ENCODE results near the gene CCDC93. TPM values are rescaled to one million over a fixed set of nuclear protein-coding genes. Genes with fewer than 3 reads are reported as not detected.

Gene CCDC93
- total RNA-seq, 1 donor from 2014 or later: 37.0 TPM

DNA sequence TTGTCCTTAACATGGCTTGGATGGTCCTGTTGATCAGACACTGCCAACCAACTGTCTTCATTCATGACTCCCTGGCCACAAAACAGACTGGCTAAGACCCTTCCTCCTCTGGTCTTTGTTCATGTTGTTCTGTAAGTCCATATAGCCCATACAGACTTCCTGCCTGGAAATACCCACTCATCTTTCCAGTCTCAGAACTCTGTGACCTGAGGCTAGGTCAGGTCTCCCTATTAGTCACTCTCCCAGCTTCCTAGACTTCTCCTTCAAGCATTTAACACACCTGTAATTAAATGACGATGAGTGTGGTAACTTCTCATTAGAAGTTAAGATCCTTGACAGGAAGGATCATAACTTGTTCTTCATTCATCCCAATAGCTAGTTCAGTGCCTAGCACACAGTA, 56.3 kb downstream of the CCDC93 start:
- no peak for DNase-seq (ENCODE audit: low spot score)
- H3K4me3 Mint-ChIP-seq (ENCODE audit: low read depth): no peak overlapping the region
- no peaks in the 10 kb centered on the region for H3K4me1 Mint-ChIP-seq (ENCODE audit: low read depth)
- no peaks in the 10 kb centered on the region for H3K9me3 Mint-ChIP-seq
- H3K27me3 Mint-ChIP-seq (ENCODE audit: low read depth): no peaks in the 10 kb centered on the region
- H3K27ac Mint-ChIP-seq: no peak overlapping the region
- intact Hi-C loops (cut with micrococcal nuclease): loop anchor here (5.0 kb wide), 1 partner anchor 45 kb away; no protein-coding TSS in a partner anchor
- peaks cover 69% of the 10 kb centered on the region for H3K36me3 Mint-ChIP-seq (ENCODE audit: low read depth)

DNA sequence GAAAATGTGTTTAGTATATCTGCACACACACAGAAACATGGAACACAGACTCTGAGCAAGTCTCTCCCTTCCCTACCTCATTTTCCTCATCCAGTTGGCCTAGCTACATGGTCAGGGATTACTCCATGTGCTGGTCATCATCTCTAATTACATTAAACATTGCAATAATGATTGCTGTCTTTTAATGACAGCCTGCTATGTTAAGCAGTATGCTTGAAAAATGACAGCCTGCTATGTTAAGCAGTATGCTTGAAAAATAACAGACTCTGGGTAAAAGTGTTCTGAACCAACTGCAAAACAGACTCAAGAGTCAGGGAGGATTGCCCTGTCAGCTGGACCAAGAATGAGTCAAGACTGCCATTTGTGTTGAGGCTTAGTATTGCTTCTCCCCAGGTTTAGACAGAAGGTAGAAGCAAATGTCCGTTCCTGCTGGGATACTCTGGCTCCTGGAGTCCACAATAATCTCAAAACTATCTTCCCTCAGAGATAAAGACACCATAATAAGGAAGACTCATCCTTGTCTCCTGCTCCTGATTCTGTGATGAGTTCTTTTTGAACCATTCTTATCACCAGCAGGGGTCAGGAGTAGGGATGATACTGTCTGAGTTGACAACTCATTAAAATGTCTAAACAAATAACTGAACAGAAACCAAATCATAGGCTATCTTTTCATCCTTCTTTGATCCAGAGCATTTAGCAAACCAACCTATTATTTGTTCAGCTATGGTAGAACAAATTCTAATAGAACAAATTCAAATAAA, 57.7 kb downstream of the CCDC93 start:
- peaks cover 78% of the 10 kb centered on the region for H3K36me3 Mint-ChIP-seq (ENCODE audit: low read depth)
- intact Hi-C loops (cut with micrococcal nuclease): loop anchor here (5.0 kb wide), 1 partner anchor 46 kb away; no protein-coding TSS in a partner anchor
- no peaks in the 10 kb centered on the region for H3K4me1 Mint-ChIP-seq (ENCODE audit: low read depth)
- no peaks in the 10 kb centered on the region for H3K9me3 Mint-ChIP-seq
- no peak overlapping the region for H3K27ac Mint-ChIP-seq
- H3K4me3 Mint-ChIP-seq (ENCODE audit: low read depth): no peak overlapping the region
- H3K27me3 Mint-ChIP-seq (ENCODE audit: low read depth): no peaks in the 10 kb centered on the region
- DNase-seq (ENCODE audit: low spot score): no peak

DNA sequence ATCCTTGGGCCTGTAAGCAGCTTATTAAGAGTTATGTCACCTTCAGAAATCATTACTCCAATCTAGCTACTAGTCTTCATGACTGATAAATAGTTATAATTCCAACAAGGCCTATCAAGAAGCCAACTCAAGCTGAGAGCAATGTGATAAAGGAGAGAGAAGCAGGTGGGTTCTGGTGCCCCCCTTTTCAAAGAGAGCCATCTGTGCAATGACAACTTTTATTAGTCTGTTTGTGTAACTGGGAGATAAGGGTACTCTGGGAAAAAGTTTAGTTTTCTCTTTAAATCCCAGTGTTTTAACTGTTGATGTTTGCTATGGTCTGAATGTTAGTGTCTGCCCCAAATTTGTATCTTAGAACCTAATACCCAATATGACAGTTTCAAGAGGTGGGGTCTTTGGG, 60.6 kb downstream of the CCDC93 start:
- Mint-ChIP-seq H3K27ac (no peak overlapping the region), H3K4me1 (ENCODE audit: low read depth) (no peaks in the 10 kb centered on the region), H3K36me3 (ENCODE audit: low read depth) (peaks cover 68% of the 10 kb centered on the region), H3K27me3 (ENCODE audit: low read depth) (no peaks in the 10 kb centered on the region), H3K9me3 (no peaks in the 10 kb centered on the region), H3K4me3 (ENCODE audit: low read depth) (no peak overlapping the region)
- DNase-seq (ENCODE audit: low spot score): no peak
- intact Hi-C loops (cut with micrococcal nuclease): no loop called here

DNA sequence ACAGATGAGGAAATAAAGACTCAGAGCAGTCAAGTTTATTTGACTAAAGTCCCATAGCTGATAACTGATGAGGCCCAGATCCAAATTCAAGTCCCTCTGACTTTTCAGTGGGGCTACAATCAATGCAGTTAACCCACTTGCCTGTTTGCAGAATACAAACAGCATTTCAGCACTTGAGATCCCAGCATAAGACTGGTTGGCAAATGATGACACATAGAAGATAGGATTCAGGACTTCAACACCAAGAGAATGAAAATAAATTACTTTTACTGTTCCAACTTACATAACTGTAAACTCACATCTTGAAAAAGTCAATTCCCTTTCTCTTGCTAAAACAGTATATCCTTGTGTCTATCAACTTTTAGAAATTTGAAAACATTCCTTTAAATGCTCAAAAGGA, 61.2 kb downstream of the CCDC93 start:
- DNase-seq (ENCODE audit: low spot score): no peak
- H3K9me3 Mint-ChIP-seq: no peaks in the 10 kb centered on the region
- H3K27me3 Mint-ChIP-seq (ENCODE audit: low read depth): no peaks in the 10 kb centered on the region
- H3K27ac Mint-ChIP-seq: peak overlapping the region; percentile 8
- no peak overlapping the region for H3K4me3 Mint-ChIP-seq (ENCODE audit: low read depth)
- intact Hi-C loops (cut with micrococcal nuclease): no loop called here
- no peaks in the 10 kb centered on the region for H3K4me1 Mint-ChIP-seq (ENCODE audit: low read depth)
- peaks cover 67% of the 10 kb centered on the region for H3K36me3 Mint-ChIP-seq (ENCODE audit: low read depth)

DNA sequence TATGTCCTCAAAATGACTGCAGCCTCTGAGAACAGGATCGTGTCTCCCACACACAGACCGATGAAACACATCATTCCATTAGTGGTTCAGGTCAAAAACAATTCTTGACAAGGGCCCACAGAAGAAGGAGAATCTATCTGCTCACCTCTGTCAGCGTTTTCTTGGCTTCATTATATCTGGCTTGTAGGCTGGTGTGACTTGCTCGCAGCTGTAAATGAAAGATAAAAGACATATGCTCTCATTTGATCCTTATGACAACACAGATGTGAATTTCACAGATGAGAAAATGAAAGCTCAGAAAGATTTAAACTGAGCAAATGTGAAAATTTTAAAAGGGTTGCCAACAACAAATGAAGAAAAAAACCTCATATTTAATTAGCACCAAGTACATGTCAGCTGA, 61.6 kb downstream of the CCDC93 start:
- H3K27me3 Mint-ChIP-seq (ENCODE audit: low read depth): no peaks in the 10 kb centered on the region
- no peaks in the 10 kb centered on the region for H3K4me1 Mint-ChIP-seq (ENCODE audit: low read depth)
- H3K4me3 Mint-ChIP-seq (ENCODE audit: low read depth): no peak overlapping the region
- no peak for DNase-seq (ENCODE audit: low spot score)
- H3K27ac Mint-ChIP-seq: peak overlapping the region; percentile 8
- intact Hi-C loops (cut with micrococcal nuclease): no loop called here
- no peaks in the 10 kb centered on the region for H3K9me3 Mint-ChIP-seq
- peaks cover 64% of the 10 kb centered on the region for H3K36me3 Mint-ChIP-seq (ENCODE audit: low read depth)

DNA sequence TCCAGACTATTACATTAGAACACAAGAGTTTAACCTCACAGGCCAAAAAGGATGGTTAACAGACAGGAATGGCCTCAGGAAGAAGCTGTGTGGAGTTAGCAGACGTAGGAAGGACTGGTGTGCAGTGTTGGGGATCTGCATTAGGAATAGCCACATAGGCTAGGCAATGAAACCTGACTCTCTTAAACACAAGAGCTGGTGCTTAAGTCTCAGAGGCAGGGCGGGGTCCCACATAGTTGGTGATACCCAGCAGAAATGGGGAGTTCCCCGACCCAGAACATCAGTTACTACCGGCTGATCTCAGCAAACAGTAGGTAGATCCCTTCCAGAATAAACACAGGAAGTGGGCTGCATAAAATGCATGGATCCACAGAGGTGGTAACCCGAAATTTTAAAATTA, 64.1 kb downstream of the CCDC93 start:
- no peak overlapping the region for H3K4me3 Mint-ChIP-seq (ENCODE audit: low read depth)
- H3K4me1 Mint-ChIP-seq (ENCODE audit: low read depth): no peaks in the 10 kb centered on the region
- H3K27ac Mint-ChIP-seq: no peak overlapping the region
- no peaks in the 10 kb centered on the region for H3K27me3 Mint-ChIP-seq (ENCODE audit: low read depth)
- no peaks in the 10 kb centered on the region for H3K9me3 Mint-ChIP-seq
- intact Hi-C loops (cut with micrococcal nuclease): no loop called here
- no peak for DNase-seq (ENCODE audit: low spot score)
- H3K36me3 Mint-ChIP-seq (ENCODE audit: low read depth): peaks cover 74% of the 10 kb centered on the region

DNA sequence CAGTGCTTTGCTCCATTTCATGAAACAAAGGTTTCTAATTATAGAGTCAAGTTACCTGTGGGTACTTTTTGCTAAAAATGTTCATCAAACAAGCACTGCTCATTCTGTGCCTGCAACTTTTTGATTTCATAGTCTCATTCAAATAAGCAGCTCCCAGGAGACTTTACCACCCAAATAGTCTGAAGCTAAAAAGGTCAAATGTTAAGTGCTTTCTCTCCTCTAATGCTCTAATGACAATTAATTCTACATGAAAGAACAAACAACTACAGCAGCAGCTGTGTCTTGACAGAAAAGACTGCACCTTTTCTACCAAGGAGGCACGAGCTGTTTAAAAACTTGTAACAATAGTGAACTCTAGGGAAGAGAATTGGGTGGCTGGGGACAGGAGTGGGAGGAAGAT, 65.3 kb downstream of the CCDC93 start:
- no peak for DNase-seq (ENCODE audit: low spot score)
- Mint-ChIP-seq H3K36me3 (ENCODE audit: low read depth) (peaks cover 72% of the 10 kb centered on the region), H3K4me1 (ENCODE audit: low read depth) (no peaks in the 10 kb centered on the region), H3K9me3 (no peaks in the 10 kb centered on the region), H3K4me3 (ENCODE audit: low read depth) (no peak overlapping the region), H3K27ac (no peak overlapping the region), H3K27me3 (ENCODE audit: low read depth) (no peaks in the 10 kb centered on the region)
- intact Hi-C loops (cut with micrococcal nuclease): no loop called here

DNA sequence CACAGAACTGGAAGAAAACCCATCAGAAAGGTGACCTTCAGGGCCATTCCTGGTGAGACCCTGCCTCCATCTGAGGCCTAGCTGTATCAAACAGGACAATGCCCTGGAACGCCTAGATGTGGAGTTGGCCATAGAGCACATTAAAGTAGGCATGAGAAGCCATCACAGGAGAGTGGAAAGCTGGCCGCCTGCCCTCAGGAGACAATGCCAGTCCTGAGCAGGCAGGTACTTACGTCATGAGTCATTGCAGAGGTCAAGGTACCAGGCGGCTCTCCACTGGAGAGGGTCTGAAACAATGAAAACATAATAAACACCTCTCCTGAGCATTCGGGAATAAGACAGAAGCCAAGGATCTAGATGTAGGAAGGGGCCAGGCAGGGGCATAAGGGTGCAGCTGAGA, 68.6 kb downstream of the CCDC93 start:
- DNase-seq (ENCODE audit: low spot score): no peak
- Mint-ChIP-seq H3K27ac (no peak overlapping the region), H3K4me3 (ENCODE audit: low read depth) (no peak overlapping the region), H3K27me3 (ENCODE audit: low read depth) (no peaks in the 10 kb centered on the region), H3K4me1 (ENCODE audit: low read depth) (no peaks in the 10 kb centered on the region), H3K9me3 (no peaks in the 10 kb centered on the region), H3K36me3 (ENCODE audit: low read depth) (peaks cover 70% of the 10 kb centered on the region)
- intact Hi-C loops (cut with micrococcal nuclease): no loop called here

DNA sequence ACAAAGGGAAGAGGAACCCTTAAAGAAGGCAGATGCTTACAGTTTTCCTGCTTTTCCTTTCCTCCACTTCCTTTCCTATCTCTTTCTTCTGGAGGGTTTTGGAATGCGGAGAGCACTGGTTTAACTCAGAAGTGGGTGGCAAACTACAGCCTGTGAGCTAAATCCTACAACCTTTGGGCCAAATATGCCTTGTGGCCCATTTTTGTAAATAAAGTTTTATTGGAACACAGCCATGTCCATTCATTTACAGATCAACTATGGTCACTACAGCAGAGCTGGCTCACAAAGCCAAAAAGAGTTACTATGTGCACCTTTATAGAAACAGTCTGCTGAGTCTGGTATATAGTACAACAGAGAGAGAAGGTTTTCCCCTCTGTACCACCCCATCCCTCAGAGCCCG, 69.1 kb downstream of the CCDC93 start:
- Mint-ChIP-seq H3K4me3 (ENCODE audit: low read depth) (no peak overlapping the region), H3K27ac (no peak overlapping the region), H3K4me1 (ENCODE audit: low read depth) (no peaks in the 10 kb centered on the region), H3K27me3 (ENCODE audit: low read depth) (no peaks in the 10 kb centered on the region), H3K9me3 (no peaks in the 10 kb centered on the region), H3K36me3 (ENCODE audit: low read depth) (peaks cover 75% of the 10 kb centered on the region)
- intact Hi-C loops (cut with micrococcal nuclease): no loop called here
- no peak for DNase-seq (ENCODE audit: low spot score)

DNA sequence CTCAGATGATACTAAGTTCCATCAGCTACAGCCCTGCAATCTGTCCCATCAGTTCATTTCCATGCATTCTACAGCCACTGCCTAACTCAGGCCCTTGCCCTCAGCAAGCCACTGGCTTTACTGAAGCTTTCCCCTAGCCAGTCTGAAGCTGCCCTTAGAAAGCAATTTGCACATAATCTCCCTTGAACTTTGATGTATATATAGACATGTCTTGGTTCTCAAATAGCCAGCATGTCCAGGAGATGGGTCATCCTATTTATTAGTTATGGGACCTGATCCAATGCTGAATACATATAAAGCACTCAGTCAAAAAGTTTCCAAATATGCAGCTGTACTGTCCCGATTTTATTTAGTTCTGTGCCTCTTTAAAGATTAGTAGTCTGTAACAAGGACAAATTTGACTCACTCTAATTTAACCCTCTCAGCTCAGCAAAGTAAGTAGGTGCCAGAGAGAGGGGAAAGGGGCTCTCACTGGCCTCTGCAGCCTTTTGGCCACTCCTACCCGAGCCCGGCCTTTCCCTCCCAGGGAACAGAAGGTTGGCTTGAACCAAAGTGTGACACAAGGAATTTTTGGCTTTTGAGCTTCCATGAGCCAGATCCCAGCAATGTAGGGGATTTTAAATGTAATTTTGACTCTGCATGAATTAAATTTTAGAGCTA, 70.7 kb downstream of the CCDC93 start:
- Mint-ChIP-seq H3K36me3 (ENCODE audit: low read depth) (peaks cover 73% of the 10 kb centered on the region), H3K27me3 (ENCODE audit: low read depth) (no peaks in the 10 kb centered on the region), H3K27ac (no peak overlapping the region), H3K9me3 (no peaks in the 10 kb centered on the region), H3K4me1 (ENCODE audit: low read depth) (no peaks in the 10 kb centered on the region), H3K4me3 (ENCODE audit: low read depth) (no peak overlapping the region)
- intact Hi-C loops (cut with micrococcal nuclease): no loop called here
- DNase-seq (ENCODE audit: low spot score): no peak

DNA sequence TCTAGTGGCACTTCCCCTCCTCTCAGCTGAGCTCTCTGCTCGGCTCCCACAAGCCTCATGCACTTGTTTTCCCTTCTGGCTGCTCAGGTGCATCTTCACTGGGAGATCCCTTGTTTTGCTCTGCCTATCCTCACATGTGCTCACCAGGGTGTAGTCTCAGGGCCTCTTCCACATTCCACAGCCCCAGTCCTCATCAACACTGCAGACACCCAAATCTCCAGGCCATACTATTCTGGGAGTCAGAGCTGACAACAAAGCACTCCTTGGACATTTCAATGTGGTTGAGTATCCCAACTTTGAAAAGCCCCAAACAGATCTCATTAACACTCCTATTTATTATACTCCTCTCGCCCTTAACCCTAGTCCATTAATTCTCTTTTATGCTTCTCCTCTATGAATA, 71.3 kb downstream of the CCDC93 start:
- intact Hi-C loops (cut with micrococcal nuclease): no loop called here
- Mint-ChIP-seq H3K9me3 (no peaks in the 10 kb centered on the region), H3K36me3 (ENCODE audit: low read depth) (peaks cover 70% of the 10 kb centered on the region), H3K27me3 (ENCODE audit: low read depth) (no peaks in the 10 kb centered on the region), H3K4me1 (ENCODE audit: low read depth) (no peaks in the 10 kb centered on the region), H3K4me3 (ENCODE audit: low read depth) (no peak overlapping the region), H3K27ac (no peak overlapping the region)
- DNase-seq (ENCODE audit: low spot score): no peak

DNA sequence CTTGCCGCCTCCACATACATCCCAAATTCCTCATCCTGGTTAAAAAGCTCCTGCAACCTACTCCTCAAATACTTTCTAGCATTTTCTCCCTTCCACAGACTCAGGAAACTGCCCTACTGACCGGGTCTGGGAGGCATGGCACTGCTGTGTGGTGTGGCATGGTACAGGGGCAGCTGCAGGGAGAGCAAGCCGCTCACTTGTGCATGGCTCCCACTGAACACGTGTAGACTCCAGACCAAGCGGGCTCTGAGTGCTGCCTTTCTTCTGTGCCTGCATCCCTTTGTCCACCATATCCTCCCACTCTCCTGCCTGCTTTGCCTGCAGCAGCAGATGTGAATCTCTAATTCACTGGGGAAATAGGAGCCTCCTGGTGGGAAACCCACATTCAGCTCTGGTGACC, 72.2 kb downstream of the CCDC93 start:
- H3K36me3 Mint-ChIP-seq (ENCODE audit: low read depth): peaks cover 62% of the 10 kb centered on the region
- no peaks in the 10 kb centered on the region for H3K9me3 Mint-ChIP-seq
- H3K27me3 Mint-ChIP-seq (ENCODE audit: low read depth): no peaks in the 10 kb centered on the region
- intact Hi-C loops (cut with micrococcal nuclease): no loop called here
- no peak overlapping the region for H3K27ac Mint-ChIP-seq
- no peaks in the 10 kb centered on the region for H3K4me1 Mint-ChIP-seq (ENCODE audit: low read depth)
- H3K4me3 Mint-ChIP-seq (ENCODE audit: low read depth): no peak overlapping the region
- no peak for DNase-seq (ENCODE audit: low spot score)

DNA sequence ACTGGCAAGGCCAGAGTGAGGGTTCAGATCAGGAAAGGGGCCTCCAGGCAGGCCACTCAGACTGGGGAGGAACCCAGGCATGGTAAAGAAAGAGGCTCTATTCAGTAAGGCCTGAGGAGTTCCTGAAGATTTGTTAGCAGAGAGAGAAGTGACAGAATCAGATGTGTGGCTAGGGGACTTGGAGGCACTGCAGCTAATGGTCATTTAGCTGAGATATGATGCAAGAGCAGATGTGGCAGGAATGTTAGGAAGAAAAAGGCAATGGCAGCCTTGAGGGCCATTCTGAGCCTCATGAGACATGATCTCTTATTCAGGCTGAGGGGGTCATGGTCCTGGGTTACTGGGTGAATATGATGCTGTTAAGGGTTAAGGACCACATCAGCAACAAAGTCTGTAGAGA, 73.4 kb downstream of the CCDC93 start:
- Mint-ChIP-seq H3K9me3 (no peaks in the 10 kb centered on the region), H3K27me3 (ENCODE audit: low read depth) (no peaks in the 10 kb centered on the region), H3K4me1 (ENCODE audit: low read depth) (no peaks in the 10 kb centered on the region), H3K36me3 (ENCODE audit: low read depth) (peaks cover 60% of the 10 kb centered on the region), H3K27ac (no peak overlapping the region), H3K4me3 (ENCODE audit: low read depth) (no peak overlapping the region)
- DNase-seq (ENCODE audit: low spot score): no peak
- intact Hi-C loops (cut with micrococcal nuclease): no loop called here

All from activated T-helper 2 cell treated with anti-CD3 and anti-CD28 coated beads, Interferon-gamma antibody, Interleukin-2, Interleukin-4, amounts not matched to agents 10 μg/mL and 5 μg/mL and 100 μg/mL, durations not matched to agents 14 hours and 24 hours and 36 hours (primary cell).